ENCODE data around the gene ARHGAP26. TPM values are rescaled to one million over a fixed set of nuclear protein-coding genes. Genes with fewer than 3 reads are reported as not detected.

ARHGAP26 gene
- total RNA-seq, 1 donor from 2014 or later, result 8.9 TPM

DNA sequence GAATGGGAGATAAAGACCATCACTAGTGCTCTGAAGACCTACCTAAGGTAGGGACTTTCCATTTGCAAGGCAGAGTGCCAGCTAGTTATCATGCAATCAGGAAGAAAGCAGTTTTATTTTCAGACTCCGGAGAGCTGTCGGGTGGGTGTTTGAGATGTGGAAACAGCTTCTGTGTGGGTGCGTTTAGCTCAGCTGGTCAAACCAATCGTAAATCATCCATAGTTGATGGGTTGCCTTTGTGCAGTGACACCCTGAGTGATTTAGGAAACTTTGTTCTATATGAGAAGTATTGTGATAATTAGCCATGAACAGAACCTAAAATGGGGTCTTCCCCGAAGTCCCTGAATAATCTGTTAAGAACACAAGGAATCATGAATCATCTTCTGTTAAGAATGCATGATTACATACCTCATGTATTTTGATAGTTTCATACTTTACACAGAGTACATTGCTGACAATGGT, 284.3 kb downstream of the ARHGAP26 start:
- H3K27ac Mint-ChIP-seq, result peak overlapping the region; percentile 47
- peaks cover 3% of the 10 kb centered on the region for H3K9me3 Mint-ChIP-seq
- no peak for DNase-seq (ENCODE audit: low spot score in 2 of 2, unreplicated experiment in 2 of 2)
- no peaks in the 10 kb centered on the region for H3K36me3 Mint-ChIP-seq
- H3K4me1 Mint-ChIP-seq, result peaks cover 51% of the 10 kb centered on the region
- TF ChIP-seq, protein P1, sequence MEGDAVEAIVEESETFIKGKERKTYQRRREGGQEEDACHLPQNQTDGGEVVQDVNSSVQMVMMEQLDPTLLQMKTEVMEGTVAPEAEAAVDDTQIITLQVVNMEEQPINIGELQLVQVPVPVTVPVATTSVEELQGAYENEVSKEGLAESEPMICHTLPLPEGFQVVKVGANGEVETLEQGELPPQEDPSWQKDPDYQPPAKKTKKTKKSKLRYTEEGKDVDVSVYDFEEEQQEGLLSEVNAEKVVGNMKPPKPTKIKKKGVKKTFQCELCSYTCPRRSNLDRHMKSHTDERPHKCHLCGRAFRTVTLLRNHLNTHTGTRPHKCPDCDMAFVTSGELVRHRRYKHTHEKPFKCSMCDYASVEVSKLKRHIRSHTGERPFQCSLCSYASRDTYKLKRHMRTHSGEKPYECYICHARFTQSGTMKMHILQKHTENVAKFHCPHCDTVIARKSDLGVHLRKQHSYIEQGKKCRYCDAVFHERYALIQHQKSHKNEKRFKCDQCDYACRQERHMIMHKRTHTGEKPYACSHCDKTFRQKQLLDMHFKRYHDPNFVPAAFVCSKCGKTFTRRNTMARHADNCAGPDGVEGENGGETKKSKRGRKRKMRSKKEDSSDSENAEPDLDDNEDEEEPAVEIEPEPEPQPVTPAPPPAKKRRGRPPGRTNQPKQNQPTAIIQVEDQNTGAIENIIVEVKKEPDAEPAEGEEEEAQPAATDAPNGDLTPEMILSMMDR (IDR thresholded peaks at IDR 0.05; ENCODE audit: unreplicated experiment), result no peak
- H3K27me3 Mint-ChIP-seq (ENCODE audit: low read depth), result no peaks in the 10 kb centered on the region
- H3K4me3 Mint-ChIP-seq, result no peak overlapping the region

DNA sequence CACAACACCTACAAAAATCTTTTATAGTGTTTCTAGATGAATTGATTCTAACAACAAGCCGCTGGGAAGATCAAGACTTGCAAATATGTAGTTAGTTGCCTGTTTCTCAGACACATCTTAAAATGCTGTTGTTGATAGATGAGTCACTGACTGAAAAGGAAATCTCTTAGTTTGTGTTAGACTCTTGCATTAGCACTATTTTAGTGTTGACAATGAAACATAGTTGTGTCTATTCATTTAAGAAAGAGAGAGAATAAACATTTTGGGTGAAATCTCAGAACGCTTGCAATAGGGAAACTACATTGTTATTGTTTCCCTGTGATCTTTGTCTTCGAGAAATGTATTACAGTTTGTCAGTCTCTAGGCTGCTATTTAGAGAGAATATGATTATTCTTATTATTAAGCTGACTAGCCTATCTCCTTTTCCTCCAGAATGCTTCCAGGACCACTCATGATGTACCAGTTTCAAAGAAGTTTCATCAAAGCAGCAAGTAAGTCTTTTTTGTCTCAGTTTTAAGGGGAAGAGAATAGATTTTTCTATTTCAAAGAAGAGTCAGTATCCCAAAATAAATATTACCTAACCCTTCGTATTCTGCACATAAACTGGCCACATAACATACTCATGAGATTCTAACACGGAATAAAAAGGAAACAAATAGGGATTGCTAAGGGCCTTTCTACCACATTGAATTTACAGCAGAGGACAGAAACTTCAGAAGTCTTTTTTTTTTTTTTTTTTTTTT, 285.6 kb downstream of the ARHGAP26 start:
- Mint-ChIP-seq H3K9me3 (peaks cover 3% of the 10 kb centered on the region), H3K4me3 (no peak overlapping the region), H3K27ac (no peak overlapping the region), H3K36me3 (no peaks in the 10 kb centered on the region), H3K27me3 (ENCODE audit: low read depth) (no peaks in the 10 kb centered on the region), H3K4me1 (peaks cover 55% of the 10 kb centered on the region)
- DNase-seq (ENCODE audit: low spot score in 2 of 2, unreplicated experiment in 2 of 2), result no peak
- TF ChIP-seq, protein P1 (IDR thresholded peaks at IDR 0.05; ENCODE audit: unreplicated experiment), result no peak

DNA sequence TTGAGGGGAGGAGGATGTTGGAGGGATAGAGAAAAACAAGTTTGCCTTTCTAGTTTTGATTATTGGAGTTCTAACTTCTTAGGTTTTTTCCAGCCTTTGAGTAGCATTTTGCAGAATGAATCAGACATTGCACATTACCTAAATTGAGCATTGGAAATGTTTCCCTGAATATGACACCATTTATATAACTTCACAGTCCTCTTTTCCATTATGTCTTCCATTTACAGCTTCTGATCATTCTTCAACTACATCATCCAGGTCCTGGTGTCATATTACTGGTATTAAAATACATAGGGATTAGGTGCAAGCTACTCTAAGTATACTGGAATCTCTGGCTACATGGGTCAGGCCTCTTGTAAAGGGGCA, 286.1 kb downstream of the ARHGAP26 start:
- no peaks in the 10 kb centered on the region for H3K27me3 Mint-ChIP-seq (ENCODE audit: low read depth)
- DNase-seq (ENCODE audit: low spot score in 2 of 2, unreplicated experiment in 2 of 2), result no peak
- H3K27ac Mint-ChIP-seq, result no peak overlapping the region
- no peak overlapping the region for H3K4me3 Mint-ChIP-seq
- TF ChIP-seq, protein P1 (IDR thresholded peaks at IDR 0.05; ENCODE audit: unreplicated experiment), result no peak
- no peaks in the 10 kb centered on the region for H3K36me3 Mint-ChIP-seq
- peaks cover 57% of the 10 kb centered on the region for H3K4me1 Mint-ChIP-seq
- H3K9me3 Mint-ChIP-seq, result peaks cover 3% of the 10 kb centered on the region

DNA sequence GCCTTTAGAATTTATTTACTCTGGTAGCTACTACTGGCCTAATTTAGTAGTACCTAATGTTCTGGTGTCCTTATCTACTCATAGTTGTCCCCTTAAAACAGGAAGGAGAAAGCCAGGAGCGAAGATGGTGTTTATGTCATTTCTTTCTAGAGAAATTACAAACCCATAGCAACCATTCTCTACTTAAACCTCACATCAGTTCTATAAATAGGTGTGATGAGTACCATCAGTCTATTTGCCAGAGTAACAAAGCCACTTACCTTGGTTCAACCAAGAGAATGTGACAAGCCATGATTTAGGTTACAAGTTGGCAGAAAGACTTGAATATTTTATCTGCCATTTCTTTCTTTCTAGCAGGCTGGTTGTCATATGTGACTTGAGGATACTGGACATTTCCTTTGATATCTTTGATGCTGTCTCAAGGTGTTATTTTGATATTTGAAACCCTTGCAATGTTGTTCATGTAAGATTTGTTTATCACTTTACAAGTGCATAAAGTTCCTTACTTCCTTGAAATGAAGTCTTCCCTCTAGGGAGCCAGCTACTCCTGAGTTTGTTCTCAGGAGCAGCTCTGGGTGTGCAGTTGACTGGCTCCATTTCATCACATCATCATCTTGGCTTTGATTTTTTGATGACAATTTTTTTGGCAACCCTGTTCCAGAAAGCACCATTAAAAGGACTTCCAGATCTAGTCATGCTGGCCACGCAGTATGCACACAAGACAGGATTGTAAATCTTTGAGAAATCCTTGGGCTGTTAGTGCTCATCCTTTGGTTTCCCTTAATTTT, 286.8 kb downstream of the ARHGAP26 start:
- peaks cover 3% of the 10 kb centered on the region for H3K9me3 Mint-ChIP-seq
- no peak for DNase-seq (ENCODE audit: low spot score in 2 of 2, unreplicated experiment in 2 of 2)
- no peak overlapping the region for H3K4me3 Mint-ChIP-seq
- TF ChIP-seq, protein P1 (IDR thresholded peaks at IDR 0.05; ENCODE audit: unreplicated experiment), result no peak
- no peak overlapping the region for H3K27ac Mint-ChIP-seq
- peaks cover 57% of the 10 kb centered on the region for H3K4me1 Mint-ChIP-seq
- no peaks in the 10 kb centered on the region for H3K27me3 Mint-ChIP-seq (ENCODE audit: low read depth)
- H3K36me3 Mint-ChIP-seq, result no peaks in the 10 kb centered on the region

DNA sequence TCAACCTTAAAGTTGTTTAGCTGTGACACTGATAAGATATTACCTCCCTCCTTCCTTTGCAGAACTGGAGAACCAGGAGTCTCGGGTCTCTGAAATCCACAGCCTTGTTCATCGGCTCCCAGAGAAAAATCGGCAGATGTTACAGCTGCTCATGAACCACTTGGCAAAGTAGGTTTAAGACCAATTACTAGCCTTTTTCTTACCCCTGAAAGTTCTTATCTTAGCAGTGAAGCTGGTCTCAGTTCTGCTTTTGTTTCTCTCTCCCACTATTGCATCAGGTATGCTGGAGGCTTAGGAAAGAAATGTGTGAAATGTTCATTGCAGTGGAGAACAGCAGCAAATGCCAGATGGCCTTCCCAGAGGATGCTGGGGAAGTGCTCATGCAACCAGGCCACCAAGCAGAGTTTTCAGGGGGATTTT, 287.4 kb downstream of the ARHGAP26 start:
- DNase-seq (ENCODE audit: low spot score in 2 of 2, unreplicated experiment in 2 of 2), result no peak
- Mint-ChIP-seq H3K4me1 (peaks cover 62% of the 10 kb centered on the region), H3K4me3 (no peak overlapping the region), H3K36me3 (no peaks in the 10 kb centered on the region), H3K27ac (no peak overlapping the region), H3K9me3 (peaks cover 3% of the 10 kb centered on the region), H3K27me3 (ENCODE audit: low read depth) (no peaks in the 10 kb centered on the region)
- TF ChIP-seq, protein P1 (IDR thresholded peaks at IDR 0.05; ENCODE audit: unreplicated experiment), result no peak

All from mesothelial cell of epicardium (in vitro differentiated cells).